ENCODE measurements around the gene LRMDA.

DNA sequence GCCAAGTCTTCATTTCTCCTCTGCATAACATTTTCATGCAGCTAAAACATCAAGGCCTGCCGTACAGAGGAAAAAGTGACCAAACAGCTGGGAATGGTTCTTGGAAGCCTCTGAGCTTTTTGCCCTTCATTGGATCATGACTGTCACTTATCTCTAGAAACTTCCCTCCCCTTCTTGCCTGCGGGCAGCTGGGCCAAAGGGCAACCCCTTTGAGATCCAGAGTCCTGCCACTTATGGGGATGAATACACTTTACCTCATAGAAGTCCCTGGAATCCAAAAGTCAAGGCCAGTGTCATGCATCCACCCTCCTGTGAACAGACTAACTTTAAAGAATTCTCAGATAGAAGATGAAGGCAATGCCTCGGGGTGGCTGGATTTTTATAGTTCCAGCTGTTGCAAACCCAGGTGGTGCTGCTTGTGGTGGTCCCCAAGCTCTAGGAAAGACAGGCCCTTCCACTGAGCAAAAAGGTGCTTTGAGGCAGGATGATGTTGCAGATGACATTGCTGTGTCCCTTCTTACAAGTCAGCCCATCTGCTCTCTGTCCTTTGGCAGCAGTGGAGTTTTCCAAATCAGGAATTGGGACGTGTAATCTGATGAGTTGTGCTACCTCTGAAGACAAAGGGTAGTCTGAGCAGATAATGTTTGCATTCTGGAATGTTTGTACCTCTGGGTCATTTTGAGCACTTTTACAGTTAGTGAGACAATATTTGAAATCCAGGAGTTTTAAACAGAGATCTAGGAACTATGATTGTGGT is 64.2 kb downstream of the LRMDA start:
- TF ChIP-seq POLR2AphosphoS5 (IDR thresholded peaks at IDR 0.05) (no peak), POLR2A (IDR thresholded peaks at IDR 0.05) (no peak), EP300 (IDR thresholded peaks at IDR 0.05) (no peak)
- TF ChIP-seq, protein P1, sequence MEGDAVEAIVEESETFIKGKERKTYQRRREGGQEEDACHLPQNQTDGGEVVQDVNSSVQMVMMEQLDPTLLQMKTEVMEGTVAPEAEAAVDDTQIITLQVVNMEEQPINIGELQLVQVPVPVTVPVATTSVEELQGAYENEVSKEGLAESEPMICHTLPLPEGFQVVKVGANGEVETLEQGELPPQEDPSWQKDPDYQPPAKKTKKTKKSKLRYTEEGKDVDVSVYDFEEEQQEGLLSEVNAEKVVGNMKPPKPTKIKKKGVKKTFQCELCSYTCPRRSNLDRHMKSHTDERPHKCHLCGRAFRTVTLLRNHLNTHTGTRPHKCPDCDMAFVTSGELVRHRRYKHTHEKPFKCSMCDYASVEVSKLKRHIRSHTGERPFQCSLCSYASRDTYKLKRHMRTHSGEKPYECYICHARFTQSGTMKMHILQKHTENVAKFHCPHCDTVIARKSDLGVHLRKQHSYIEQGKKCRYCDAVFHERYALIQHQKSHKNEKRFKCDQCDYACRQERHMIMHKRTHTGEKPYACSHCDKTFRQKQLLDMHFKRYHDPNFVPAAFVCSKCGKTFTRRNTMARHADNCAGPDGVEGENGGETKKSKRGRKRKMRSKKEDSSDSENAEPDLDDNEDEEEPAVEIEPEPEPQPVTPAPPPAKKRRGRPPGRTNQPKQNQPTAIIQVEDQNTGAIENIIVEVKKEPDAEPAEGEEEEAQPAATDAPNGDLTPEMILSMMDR (IDR thresholded peaks at IDR 0.05) = no peak

Measured in sigmoid colon (tissue), 4 donors.